SK-N-MC (cell line): ENCODE data around the gene ABTB2.

Experiments used
- EZH2 ChIP-seq: fragments of 200-600 bp; sonication (generic); IDR thresholded peaks from one replicate; pipeline ENCODE4 v1.6.1; 2017; ENCODE audit warnings: antibody characterized with exemption
- FOXP2 ChIP-seq: optimal IDR thresholded peaks from 2 replicates; pipeline ENCODE3; 2011; ENCODE audit warnings: mild to moderate bottlenecking, moderate library complexity; ENCODE audit not compliant: insufficient read depth; ENCODE audit errors: extremely low read length, control extremely low read depth
- POLR2AphosphoS5 ChIP-seq: IDR thresholded peaks from 2 replicates; pipeline ENCODE4 v1.6.1; 2012; ENCODE audit warnings: mild to moderate bottlenecking, low read depth, low read length, borderline replicate concordance

DNA sequence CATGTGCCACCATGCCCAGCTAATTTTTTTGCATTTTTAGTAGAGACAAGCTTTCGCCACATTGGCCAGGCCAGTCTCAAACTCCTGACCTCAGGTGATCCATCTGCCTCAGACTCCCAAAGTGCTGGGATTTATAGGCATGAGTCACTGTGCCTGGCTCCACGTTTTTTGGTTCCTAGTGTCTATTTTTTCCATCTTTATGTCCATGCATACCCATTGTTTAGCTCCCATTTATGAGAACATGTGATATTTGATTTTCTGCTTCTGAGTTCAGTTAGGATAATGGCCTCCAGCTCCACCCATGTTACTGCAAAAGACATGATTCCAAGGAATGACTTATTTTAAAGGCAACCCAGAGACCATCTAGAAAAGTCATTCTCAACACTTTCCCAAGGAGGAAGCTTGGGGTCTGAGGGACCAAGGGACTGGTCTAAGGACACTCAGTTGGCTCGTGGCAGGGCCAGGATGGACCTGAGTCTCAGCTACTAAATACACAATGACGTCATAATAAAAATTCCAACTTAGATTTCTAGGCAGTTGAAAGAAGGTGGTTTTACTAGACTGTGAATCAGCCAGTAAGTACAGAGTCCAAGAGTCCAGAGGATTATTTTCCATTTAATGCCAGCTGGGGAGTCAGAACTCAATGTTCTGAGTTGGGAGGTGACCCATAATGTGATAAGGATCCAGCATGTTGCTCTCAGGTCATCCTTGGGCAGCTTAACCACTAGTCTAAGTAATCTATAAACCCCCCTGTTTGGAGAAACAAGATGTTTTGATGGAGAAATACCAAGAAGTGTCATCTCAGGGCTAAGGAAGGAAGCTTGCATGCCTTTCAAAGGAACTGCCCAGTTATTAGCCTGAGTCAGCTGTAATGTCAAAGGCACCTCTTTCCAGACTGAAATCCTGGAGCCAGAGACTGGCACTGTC lies 39.4 kb downstream of the ABTB2 start:
- TF ChIP-seq EZH2 (no peak), POLR2AphosphoS5 (no peak), FOXP2 (no peak)
